Measurements from ENCODE around the gene PLPP2. TPM values are rescaled to one million over a fixed set of nuclear protein-coding genes. Genes with fewer than 3 reads are reported as not detected.
"Not testable (repeated sequence)": the region's sequence is repeated elsewhere in the genome, so short reads cannot be mapped to it uniquely, and the experiment has no call there.

Gene PLPP2
- total RNA-seq, 2 donors from 2014 or later = 0.87 to 0.95 TPM

DNA sequence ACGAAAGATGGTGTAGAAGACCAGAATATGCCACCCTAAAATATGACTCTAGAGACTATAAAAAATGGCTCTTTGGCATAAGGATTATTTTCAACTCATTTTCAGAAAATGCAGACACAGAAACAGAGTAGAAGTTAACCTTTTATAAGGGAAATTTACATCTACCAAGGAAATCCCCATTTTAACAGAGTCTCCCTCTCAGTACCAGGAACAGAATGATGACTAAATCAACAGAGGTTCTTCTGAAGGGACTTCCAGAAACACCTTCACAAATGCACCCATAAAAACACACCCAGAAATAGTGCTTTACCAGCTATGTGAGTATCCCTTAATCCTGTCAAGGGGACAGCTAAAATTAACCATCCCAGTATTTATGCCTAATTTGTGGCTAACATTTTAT, 29.1 kb downstream of the PLPP2 start:
- Mint-ChIP-seq H3K27ac (peak overlapping the region; percentile 12 to 78), H3K36me3 (no peaks in the 10 kb centered on the region), H3K9me3 (no peaks in the 10 kb centered on the region)
- DNase-seq (ENCODE audit: low spot score in 2 of 2) = no peak
- ATAC-seq = peak; percentile 75 to 79

DNA sequence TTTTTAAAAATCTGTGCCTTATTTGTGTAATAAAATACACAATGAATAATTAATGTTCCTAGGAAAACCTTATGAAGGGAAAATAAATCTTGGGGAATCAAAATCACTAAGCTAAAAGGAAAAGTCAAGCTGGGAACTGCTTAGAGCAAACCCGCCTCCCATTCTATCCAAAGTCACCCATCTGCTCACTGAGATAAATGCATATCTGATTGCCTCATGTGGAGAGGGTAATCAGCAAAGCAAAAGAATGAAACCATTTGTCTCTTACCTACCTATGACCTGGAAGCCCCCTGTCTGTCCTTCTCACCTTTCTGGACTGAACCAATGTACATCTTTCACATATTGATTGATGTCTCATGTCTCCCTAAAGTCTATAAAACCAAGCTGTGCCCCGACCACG, 34.4 kb downstream of the PLPP2 start:
- not testable (repeated sequence) for ATAC-seq; DNase-seq (ENCODE audit: low spot score in 2 of 2); H3K9me3 Mint-ChIP-seq

DNA sequence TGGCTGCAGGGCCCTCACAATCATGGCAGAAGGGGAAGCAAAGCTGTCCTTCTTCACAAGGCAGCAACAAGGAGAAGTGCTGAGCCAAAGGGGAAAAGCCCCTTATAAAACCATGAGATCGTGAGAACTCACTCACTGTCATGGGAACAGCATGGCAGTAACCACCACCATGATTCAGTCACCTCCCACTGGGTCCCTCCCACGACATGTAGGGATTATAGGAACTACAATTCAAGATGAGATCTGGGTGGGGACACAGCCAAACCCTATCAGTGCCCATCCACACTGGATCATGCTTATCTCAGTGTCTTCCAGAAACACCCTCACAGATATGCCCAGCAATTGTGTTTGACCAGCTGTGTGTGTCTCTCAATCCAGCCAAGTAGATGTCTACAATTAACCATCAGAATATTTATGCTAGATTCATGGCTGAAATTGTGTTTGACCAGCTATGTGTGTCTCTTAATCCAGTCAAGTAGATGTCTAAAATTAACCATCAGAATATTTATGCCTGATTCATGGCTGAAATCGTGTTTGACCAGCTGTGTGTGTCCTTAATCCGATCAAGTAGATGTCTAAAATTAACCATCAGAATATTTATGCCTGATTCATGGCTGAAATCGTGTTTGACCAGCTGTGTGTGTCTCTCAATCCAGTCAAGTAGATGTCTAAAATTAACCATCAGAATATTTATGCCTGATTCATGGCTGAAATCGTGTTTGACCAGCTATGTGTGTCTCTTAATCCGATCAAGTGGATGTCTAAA, 38.6 kb downstream of the PLPP2 start:
- not testable (repeated sequence) for H3K36me3 Mint-ChIP-seq; ATAC-seq; H3K9me3 Mint-ChIP-seq; H3K27ac Mint-ChIP-seq; DNase-seq (ENCODE audit: low spot score in 2 of 2)

More for the DNA sequence above, 34.4 kb downstream of the PLPP2 start:
- H3K27ac Mint-ChIP-seq, H3K36me3 Mint-ChIP-seq: not testable (repeated sequence)

DNA sequence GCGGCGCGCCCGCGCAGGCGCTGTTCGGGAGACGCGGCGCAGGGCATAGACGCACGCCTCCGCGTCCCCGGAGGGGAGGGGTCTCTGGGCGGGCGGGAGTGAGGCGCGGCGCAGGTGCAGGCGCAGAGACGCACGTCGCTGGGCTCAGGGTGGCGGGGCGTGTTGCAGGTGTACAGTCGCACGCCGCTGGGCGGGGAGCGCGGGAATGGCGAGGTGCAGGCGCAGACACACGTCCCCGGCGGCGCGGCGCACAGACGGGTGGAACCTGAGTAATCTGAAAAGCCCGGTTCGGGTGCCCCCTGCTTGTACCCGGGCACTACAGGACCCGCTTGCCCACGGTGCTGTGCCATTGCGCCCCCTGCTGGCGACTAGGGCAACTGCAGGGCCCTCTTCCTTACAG, 44.7 kb downstream of the PLPP2 start:
- H3K9me3 Mint-ChIP-seq = no peaks in the 10 kb centered on the region
- no peaks in the 10 kb centered on the region for H3K36me3 Mint-ChIP-seq
- H3K27ac Mint-ChIP-seq = no peak overlapping the region
- peak in 1 of 2 donors; percentile 66 for DNase-seq (ENCODE audit: low spot score in 2 of 2)
- ATAC-seq = no peak

DNA sequence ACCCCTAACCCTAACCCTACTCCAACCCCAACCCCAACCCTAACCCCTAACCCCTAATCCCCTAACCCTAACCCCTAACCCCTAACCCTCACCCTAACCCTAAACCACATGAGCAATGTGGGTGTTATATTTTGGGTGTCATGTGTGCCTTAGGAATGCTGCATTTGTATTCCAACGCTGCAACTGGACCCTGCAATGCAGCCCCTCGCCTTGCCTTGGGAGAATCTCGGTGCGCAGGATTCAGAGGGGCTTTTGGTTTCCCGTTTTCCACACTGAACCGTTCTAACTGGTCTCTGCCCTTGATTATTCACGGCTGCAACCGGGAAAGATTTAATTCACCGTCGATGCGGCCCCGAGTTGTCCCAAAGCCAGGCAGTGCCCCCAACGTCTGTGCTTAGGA, 45.3 kb downstream of the PLPP2 start:
- not testable (repeated sequence) for ATAC-seq; DNase-seq (ENCODE audit: low spot score in 2 of 2); H3K9me3 Mint-ChIP-seq; H3K36me3 Mint-ChIP-seq; H3K27ac Mint-ChIP-seq

DNA sequence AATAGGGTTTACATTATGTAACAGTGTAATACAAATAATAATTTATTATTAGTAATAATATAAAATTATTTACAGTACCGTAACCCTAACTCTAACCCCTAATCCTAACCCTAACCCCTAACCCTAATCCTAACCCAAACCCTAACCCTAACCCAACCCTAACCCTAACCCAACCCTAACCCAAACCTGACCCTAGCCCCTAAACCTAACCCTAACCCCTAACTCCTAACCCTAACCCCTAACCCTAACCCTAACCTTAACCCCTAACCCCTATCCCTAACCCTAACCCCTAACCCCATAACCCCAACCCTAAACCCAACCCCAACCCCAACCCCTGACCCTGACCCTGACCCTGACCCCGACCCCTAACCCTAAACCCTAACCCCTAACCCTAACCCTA, 45.7 kb downstream of the PLPP2 start:
- no peak for DNase-seq (ENCODE audit: low spot score in 2 of 2)
- Mint-ChIP-seq H3K36me3 (no peaks in the 10 kb centered on the region), H3K27ac (no peak overlapping the region), H3K9me3 (no peaks in the 10 kb centered on the region)
- no peak for ATAC-seq

Other genes with a start within 250 kb of the PLPP2 start
- not detected for gene OR4F17, start 184.3 kb downstream of the PLPP2 start, total RNA-seq
- 10 to 100 TPM; 22.8 to 34.3 TPM for gene MIER2, start 53.4 kb upstream of the PLPP2 start, total RNA-seq
- under 1 TPM in 1 of 2 donors, not detected in 1; 0.54 TPM for gene C2CD4C, start 117.7 kb upstream of the PLPP2 start, total RNA-seq
- gene SHC2, start 169.6 kb upstream of the PLPP2 start, total RNA-seq = not detected
- gene MADCAM1, start 205.1 kb upstream of the PLPP2 start, total RNA-seq = under 1 TPM; 0.25 to 0.47 TPM
- gene TPGS1, start 216.1 kb upstream of the PLPP2 start, total RNA-seq = 10 to 100 TPM in 1 of 2 donors, 1 to 10 TPM in 1; 5.9 to 10.2 TPM
- 10 to 100 TPM; 46.3 to 59.6 TPM for gene CDC34, start 240.4 kb upstream of the PLPP2 start, total RNA-seq

All from activated naive CD4-positive, alpha-beta T cell treated with anti-CD3 and anti-CD28 coated beads, Interleukin-2, amount 50 U/mL, for 72 hours (primary cell).